ENCODE data around the gene A3GALT2.

DNA sequence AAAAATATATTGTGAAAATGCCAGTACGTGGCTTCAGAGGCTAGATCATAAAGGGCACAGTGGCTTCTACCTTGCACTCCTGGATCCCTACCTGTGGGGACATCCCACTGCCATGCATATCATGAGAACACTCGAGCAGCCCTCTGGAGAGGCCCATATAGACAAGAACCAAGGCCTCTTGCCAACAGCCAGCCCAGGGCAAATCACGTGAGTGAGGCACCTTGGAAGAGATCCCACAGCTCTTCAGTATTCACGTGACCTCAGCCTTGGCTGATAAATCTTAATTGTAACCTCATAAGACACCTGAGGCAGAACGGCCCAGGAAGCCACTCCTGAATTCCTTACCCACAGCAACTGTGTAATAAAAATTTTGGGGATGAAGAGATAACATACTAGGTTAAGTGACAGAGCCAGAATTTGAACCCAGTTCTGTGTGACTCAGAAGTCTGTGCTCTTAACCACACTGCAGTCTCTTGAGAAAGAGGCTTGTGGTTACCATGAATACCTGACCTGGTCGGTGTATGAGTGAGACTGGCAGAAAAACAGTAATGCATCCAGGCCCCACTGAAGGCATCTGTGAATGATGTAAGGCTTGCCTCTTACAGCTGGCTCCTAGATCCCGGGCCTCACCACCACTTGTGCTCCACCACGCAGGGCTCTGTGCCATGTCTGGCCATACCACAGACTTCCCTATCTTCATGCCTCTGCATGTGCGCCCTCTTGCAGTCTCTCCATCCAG is 6.9 kb upstream of the A3GALT2 start:
- TF ChIP-seq, protein P1, sequence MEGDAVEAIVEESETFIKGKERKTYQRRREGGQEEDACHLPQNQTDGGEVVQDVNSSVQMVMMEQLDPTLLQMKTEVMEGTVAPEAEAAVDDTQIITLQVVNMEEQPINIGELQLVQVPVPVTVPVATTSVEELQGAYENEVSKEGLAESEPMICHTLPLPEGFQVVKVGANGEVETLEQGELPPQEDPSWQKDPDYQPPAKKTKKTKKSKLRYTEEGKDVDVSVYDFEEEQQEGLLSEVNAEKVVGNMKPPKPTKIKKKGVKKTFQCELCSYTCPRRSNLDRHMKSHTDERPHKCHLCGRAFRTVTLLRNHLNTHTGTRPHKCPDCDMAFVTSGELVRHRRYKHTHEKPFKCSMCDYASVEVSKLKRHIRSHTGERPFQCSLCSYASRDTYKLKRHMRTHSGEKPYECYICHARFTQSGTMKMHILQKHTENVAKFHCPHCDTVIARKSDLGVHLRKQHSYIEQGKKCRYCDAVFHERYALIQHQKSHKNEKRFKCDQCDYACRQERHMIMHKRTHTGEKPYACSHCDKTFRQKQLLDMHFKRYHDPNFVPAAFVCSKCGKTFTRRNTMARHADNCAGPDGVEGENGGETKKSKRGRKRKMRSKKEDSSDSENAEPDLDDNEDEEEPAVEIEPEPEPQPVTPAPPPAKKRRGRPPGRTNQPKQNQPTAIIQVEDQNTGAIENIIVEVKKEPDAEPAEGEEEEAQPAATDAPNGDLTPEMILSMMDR (IDR thresholded peaks at IDR 0.05; ENCODE audit: low read length) = no peak
- TF ChIP-seq EZH2 (IDR thresholded peaks at IDR 0.05; ENCODE audit: borderline replicate concordance, low read length) = no peak

Measured in OCI-LY1 (cell line).